Measurements from ENCODE around the gene DOHH. TPM values are rescaled to one million over a fixed set of nuclear protein-coding genes. Genes with fewer than 3 reads are reported as not detected.
A peak's percentile ranks its signal among the peaks of the same experiment; 100 is the strongest.

DOHH gene
- total and polyA plus RNA-seq, 2 experiments from 2014 or later, result 19.0 to 34.7 TPM

- H3K36me3 Mint-ChIP-seq (ENCODE audit: low read depth), result no peaks in the 10 kb centered on the region
- H3K4me3 ChIP-seq, result peak overlapping the region; percentile 52
- no peaks in the 10 kb centered on the region for H3K79me2 ChIP-seq (replicated peaks; ENCODE audit: insufficient read depth)
- peaks cover 19% of the 10 kb centered on the region for H3K27me3 Mint-ChIP-seq (ENCODE audit: insufficient read depth, low read depth, poor library complexity)
- no peak overlapping the region for H3K27ac ChIP-seq (ENCODE audit: low read depth)
- 0 out of 2 replicates have a peak, but pooled peaks cover 4% of the 10 kb centered on the region for H3F3A ChIP-seq (replicated peaks; ENCODE audit: low read depth)
- no peaks in the 10 kb centered on the region for H3K36me3 ChIP-seq (ENCODE audit: insufficient read depth)
- H3K9me2 ChIP-seq (ENCODE audit: insufficient read depth), result peaks cover 7% of the 10 kb centered on the region; the same call in 1 of the 2 replicates
- no peaks in the 10 kb centered on the region for H3K27me3 ChIP-seq (ENCODE audit: insufficient read depth)
- peaks cover 11% of the 10 kb centered on the region; the same call in 1 of the 2 replicates for H3K4me1 ChIP-seq (ENCODE audit: insufficient read depth)
- H4K20me1 ChIP-seq (replicated peaks; ENCODE audit: insufficient read depth), result no peaks in the 10 kb centered on the region
- TF ChIP-seq EZH2 (IDR thresholded peaks at IDR 0.05; ENCODE audit: low read depth, unreplicated experiment) (no peak), CTCF (conservative IDR thresholded peaks at IDR 0.05; ENCODE audit: low read depth in 2 of 2) (0 out of 4 replicates have a peak, but pooled peaks of 1 of the 2 experiments have one; percentile 11)
- no peak overlapping the region for H3K4me3 Mint-ChIP-seq
- ATAC-seq, result no peak
- peak; percentile 49 for DNase-seq (ENCODE audit: low spot score)
- peaks cover 9% of the 10 kb centered on the region; the same call in 2 of the 3 replicates for H3K4me1 Mint-ChIP-seq
- no peak overlapping the region for H3K27ac Mint-ChIP-seq
- H2AFZ ChIP-seq, result 0 out of 2 replicates have a peak overlapping the region, but pooled peaks have one; percentile 74
- H3K4me2 ChIP-seq, result peak overlapping the region; percentile 78
- no peaks in the 10 kb centered on the region; the same call in 2 of the 3 replicates for H3K9me3 Mint-ChIP-seq
These were observed 21.9 kb downstream of the DOHH start for GRCh38 chr19:3478409-3479176.

- no peaks in the 10 kb centered on the region for H4K20me1 ChIP-seq (replicated peaks; ENCODE audit: insufficient read depth)
- DNase-seq (ENCODE audit: low spot score), result no peak
- H3K4me1 Mint-ChIP-seq, result peaks cover 9% of the 10 kb centered on the region; the same call in 2 of the 3 replicates
- TF ChIP-seq CTCF (conservative IDR thresholded peaks at IDR 0.05; ENCODE audit: low read depth in 2 of 2), result no peak
- TF ChIP-seq ZNF462 (CRISPR knock-in tag; IDR thresholded peaks at IDR 0.05), result no peak
- TF ChIP-seq STAT1 (IDR thresholded peaks at IDR 0.05; ENCODE audit: unreplicated experiment), result no peak
- TF ChIP-seq EZH2phosphoT487 (IDR thresholded peaks at IDR 0.05; ENCODE audit: unreplicated experiment), result no peak
- no peak for TF ChIP-seq ETS1 (IDR thresholded peaks at IDR 0.05)
- TF ChIP-seq CREB1 (CRISPR knock-in tag; IDR thresholded peaks at IDR 0.05; ENCODE audit: low read depth), result no peak
- no peak for TF ChIP-seq EZH2 (IDR thresholded peaks at IDR 0.05; ENCODE audit: low read depth, unreplicated experiment)
These were observed 22.5 kb downstream of the DOHH start for GRCh38 chr19:3477951-3478350.

More at GRCh38 chr19:3477951-3478350, 22.5 kb downstream of the DOHH start:
- Mint-ChIP-seq H3K4me3 (no peak overlapping the region), H3K9me3 (no peaks in the 10 kb centered on the region; the same call in 2 of the 3 replicates), H3K27me3 (ENCODE audit: insufficient read depth, low read depth, poor library complexity) (peaks cover 22% of the 10 kb centered on the region), H3K27ac (no peak overlapping the region), H3K36me3 (ENCODE audit: low read depth) (no peaks in the 10 kb centered on the region)
- 0 out of 2 replicates have a peak, but pooled peaks cover 4% of the 10 kb centered on the region for H3F3A ChIP-seq (replicated peaks; ENCODE audit: low read depth)
- H3K9me2 ChIP-seq (ENCODE audit: insufficient read depth), result peaks cover 7% of the 10 kb centered on the region; the same call in 1 of the 2 replicates
- peak overlapping the region; percentile 78 for H3K4me2 ChIP-seq
- no peaks in the 10 kb centered on the region for H3K79me2 ChIP-seq (replicated peaks; ENCODE audit: insufficient read depth)
- ATAC-seq, result no peak
- no peak overlapping the region for H3K27ac ChIP-seq (ENCODE audit: low read depth)
- no peaks in the 10 kb centered on the region for H3K27me3 ChIP-seq (ENCODE audit: insufficient read depth)
- peak overlapping the region; percentile 52; the same call in 1 of the 2 replicates for H3K4me3 ChIP-seq
- no peaks in the 10 kb centered on the region for H3K36me3 ChIP-seq (ENCODE audit: insufficient read depth)
- peaks cover 11% of the 10 kb centered on the region; the same call in 1 of the 2 replicates for H3K4me1 ChIP-seq (ENCODE audit: insufficient read depth)
- no peak overlapping the region for H2AFZ ChIP-seq
